ENCODE measurements around the gene CFAP58. TPM values are rescaled to one million over a fixed set of nuclear protein-coding genes. Genes with fewer than 3 reads are reported as not detected.
A peak's percentile ranks its signal among the peaks of the same experiment; 100 is the strongest.

CFAP58 gene
- total RNA-seq, 3 donors from 2014 or later, result 0.14 to 0.44 (median 0.17) TPM

GRCh38 chr10:104331208-104331838 lies 22.3 kb upstream of the CFAP58 start:
- H3K9me3 ChIP-seq, result no peaks in the 10 kb centered on the region
- intact Hi-C loops (cut with DNase I, micrococcal nuclease), result no loop called here
- H3K4me1 ChIP-seq (ENCODE audit: low read depth), result peaks cover 33% of the 10 kb centered on the region
- ATAC-seq, result peak; percentile 64
- no peak overlapping the region for H3K4me3 ChIP-seq
- DNase-seq, result no peak
- TF ChIP-seq, protein P1, sequence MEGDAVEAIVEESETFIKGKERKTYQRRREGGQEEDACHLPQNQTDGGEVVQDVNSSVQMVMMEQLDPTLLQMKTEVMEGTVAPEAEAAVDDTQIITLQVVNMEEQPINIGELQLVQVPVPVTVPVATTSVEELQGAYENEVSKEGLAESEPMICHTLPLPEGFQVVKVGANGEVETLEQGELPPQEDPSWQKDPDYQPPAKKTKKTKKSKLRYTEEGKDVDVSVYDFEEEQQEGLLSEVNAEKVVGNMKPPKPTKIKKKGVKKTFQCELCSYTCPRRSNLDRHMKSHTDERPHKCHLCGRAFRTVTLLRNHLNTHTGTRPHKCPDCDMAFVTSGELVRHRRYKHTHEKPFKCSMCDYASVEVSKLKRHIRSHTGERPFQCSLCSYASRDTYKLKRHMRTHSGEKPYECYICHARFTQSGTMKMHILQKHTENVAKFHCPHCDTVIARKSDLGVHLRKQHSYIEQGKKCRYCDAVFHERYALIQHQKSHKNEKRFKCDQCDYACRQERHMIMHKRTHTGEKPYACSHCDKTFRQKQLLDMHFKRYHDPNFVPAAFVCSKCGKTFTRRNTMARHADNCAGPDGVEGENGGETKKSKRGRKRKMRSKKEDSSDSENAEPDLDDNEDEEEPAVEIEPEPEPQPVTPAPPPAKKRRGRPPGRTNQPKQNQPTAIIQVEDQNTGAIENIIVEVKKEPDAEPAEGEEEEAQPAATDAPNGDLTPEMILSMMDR (IDR thresholded peaks at IDR 0.05), result no peak
- no peaks in the 10 kb centered on the region for H3K36me3 ChIP-seq (ENCODE audit: low read depth)

DNA sequence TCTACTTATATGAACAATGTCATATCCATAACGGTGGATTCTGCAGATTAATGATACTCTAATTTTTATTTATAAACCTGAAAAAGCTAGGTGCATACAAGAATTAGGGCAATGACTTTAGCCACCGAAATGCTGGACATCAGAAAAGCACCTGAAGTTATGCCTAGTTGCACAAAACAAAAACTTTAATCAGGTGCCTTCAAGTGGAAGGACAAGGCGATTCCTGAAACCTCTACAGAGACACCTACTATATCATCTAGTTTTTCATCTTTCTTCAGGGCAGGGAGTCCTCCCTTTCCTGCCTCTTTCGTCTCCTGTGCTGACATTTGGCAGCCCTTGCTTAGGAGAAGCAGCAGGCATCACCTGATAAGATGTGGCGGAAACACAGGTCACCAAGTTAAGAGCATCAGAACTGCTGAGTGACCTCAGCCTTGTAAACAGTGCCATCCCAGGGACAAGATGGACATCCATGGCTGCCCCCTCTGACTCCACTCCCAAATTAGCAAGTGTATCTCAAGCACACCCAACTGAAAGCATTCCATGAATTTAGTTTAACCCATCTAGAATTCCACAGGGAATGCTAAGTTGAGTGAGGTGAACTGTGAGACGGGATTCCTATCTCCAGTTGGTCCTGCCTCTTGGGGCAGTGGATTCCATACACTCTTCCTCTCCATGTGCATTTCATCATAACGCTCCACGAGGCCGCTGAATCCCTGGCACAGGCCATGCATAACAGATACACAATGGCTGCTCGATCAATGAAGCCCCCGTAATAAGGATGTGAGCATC lies 21.2 kb upstream of the CFAP58 start:
- H3K4me1 ChIP-seq (ENCODE audit: low read depth), result peaks cover 41% of the 10 kb centered on the region
- TF ChIP-seq, protein P1 (IDR thresholded peaks at IDR 0.05), result no peak
- no peaks in the 10 kb centered on the region for H3K9me3 ChIP-seq
- intact Hi-C loops (cut with DNase I, micrococcal nuclease), result no loop called here
- H3K4me3 ChIP-seq, result no peak overlapping the region
- DNase-seq (no peak), ATAC-seq (no peak)
- no peaks in the 10 kb centered on the region for H3K36me3 ChIP-seq (ENCODE audit: low read depth)

- intact Hi-C loops (cut with DNase I, micrococcal nuclease), result no loop called here
- DNase-seq (no peak), ATAC-seq (no peak)
- Histone ChIP-seq H3K4me3 (no peak overlapping the region), H3K4me1 (ENCODE audit: low read depth) (peaks cover 39% of the 10 kb centered on the region), H3K36me3 (ENCODE audit: low read depth) (no peaks in the 10 kb centered on the region), H3K9me3 (no peaks in the 10 kb centered on the region)
- TF ChIP-seq, protein P1 (IDR thresholded peaks at IDR 0.05), result no peak
Observed at GRCh38 chr10:104333032-104333727, 20.5 kb upstream of the CFAP58 start.

DNA sequence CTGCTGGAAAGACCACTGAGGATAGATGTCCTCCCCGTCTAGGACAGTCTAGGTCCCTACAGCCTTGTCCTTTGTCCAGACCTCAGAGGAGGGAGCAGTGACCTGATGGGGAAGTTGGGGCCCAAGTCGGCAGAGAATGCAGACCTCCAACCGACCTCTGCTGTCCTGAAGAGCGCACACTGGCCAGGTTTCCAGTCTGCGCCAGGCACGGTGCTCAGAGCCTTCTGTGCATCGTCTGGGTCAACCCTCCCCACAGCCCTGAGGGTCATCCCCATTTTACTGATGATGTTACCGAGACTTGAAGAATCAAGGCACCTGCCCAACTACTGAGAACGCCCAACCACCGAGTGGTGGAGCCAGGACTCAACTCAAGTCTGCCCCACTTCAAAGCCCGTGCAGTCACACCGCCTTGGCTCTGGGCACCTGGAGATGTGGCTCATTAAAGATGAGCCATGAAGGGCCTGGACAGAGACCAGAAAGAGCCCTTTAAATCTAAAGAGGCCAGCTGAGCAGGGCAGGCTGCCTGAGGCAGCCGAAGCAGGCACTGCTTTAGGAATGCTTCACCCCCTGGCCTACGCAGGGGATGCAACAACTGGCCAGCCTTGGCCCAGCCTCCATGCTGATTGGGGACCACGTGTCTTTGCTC lies 19.8 kb upstream of the CFAP58 start:
- Histone ChIP-seq H3K4me1 (ENCODE audit: low read depth) (peaks cover 39% of the 10 kb centered on the region), H3K9me3 (no peaks in the 10 kb centered on the region), H3K36me3 (ENCODE audit: low read depth) (no peaks in the 10 kb centered on the region), H3K4me3 (no peak overlapping the region)
- ATAC-seq, result no peak
- intact Hi-C loops (cut with DNase I, micrococcal nuclease), result no loop called here
- no peak for DNase-seq
- TF ChIP-seq, protein P1 (IDR thresholded peaks at IDR 0.05), result no peak

DNA sequence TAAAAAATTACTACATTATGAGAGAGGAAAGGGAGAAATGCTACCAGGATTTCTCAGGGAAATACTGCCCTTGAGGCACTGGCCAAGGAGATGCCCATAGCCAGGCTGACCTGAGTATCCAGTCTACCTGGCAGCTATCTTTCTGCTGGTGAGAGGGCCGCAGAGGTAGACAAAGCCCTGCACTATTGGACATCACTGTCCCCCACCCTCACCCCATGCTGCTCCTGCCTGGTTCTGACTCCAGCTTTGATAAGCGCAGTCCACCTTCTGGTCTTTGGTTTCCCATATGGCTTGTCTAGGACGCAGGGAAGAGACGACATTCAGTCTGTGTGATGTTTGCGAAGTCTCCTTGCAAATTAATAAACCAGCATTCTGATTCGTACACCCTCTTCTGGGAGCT lies 19.1 kb upstream of the CFAP58 start:
- Histone ChIP-seq H3K9me3 (no peaks in the 10 kb centered on the region), H3K36me3 (ENCODE audit: low read depth) (no peaks in the 10 kb centered on the region), H3K4me1 (ENCODE audit: low read depth) (peaks cover 43% of the 10 kb centered on the region), H3K4me3 (no peak overlapping the region)
- ATAC-seq (no peak), DNase-seq (no peak)
- TF ChIP-seq, protein P1 (IDR thresholded peaks at IDR 0.05), result no peak
- intact Hi-C loops (cut with DNase I, micrococcal nuclease), result no loop called here
